Esophagus muscularis mucosa (tissue), 4 donors: ENCODE results near the gene CAMTA1. TPM values are rescaled to one million over a fixed set of nuclear protein-coding genes. Genes with fewer than 3 reads are reported as not detected.

ENCODE experiments used
- DNase-seq: peaks from one replicate; pipeline ENCODE4 v3.0.0-alpha.2; 2017; ENCODE audit errors: extremely low spot score
- H3K27ac ChIP-seq, 4 donors: fragments of 200-600 bp; sonication (generic); replicated peaks in 1 of 4; 1 replicate in 3 of 4; 2 replicates in 1 of 4; pipeline ENCODE4 v1.5.1; 2016 to 2019; ENCODE audit warnings: mild to moderate bottlenecking in 1 of 4
- H3K27me3 ChIP-seq, 4 donors: fragments of 200-600 bp; sonication (generic); one replicate each; pipeline versions ENCODE4 v1.5.1 to v1.6.0; 2016 to 2019
- H3K36me3 ChIP-seq, 4 donors: fragments of 200-600 bp; sonication (generic); one replicate each; pipeline ENCODE4 v1.5.1; 2016 to 2019
- H3K4me1 ChIP-seq, 4 donors: fragments of 200-600 bp; sonication (generic); one replicate each; pipeline ENCODE4 v1.5.1; 2016 to 2019
- H3K4me3 ChIP-seq, 4 donors: fragments of 200-600 bp; sonication (generic); 1 replicate in 2 of 4; 2 replicates in 2 of 4; pipeline ENCODE4 v1.5.1; 2016 to 2019; ENCODE audit warnings: mild to moderate bottlenecking in 4 of 4, moderate library complexity in 1 of 4
- H3K9me3 ChIP-seq, 4 donors: fragments of 200-600 bp; sonication (generic); 1 replicate in 3 of 4; 2 replicates in 1 of 4; pipeline ENCODE4 v1.5.1; 2016 to 2019
- CTCF ChIP-seq, 3 experiments: fragments of 200-600 bp in 2 of 3; fragments of 450-650 bp in 1 of 3; sonication (generic) in 2 of 3; IDR thresholded peaks; one replicate each; pipeline ENCODE4 v1.5.1; 2017 to 2019; ENCODE audit warnings: antibody characterized with exemption in 3 of 3, mild to moderate bottlenecking in 2 of 3, moderate library complexity in 1 of 3
- EP300 ChIP-seq: sonication (generic); formaldehyde crosslinking; IDR thresholded peaks from one replicate; pipeline ENCODE4 v1.6.1; 2017; ENCODE audit warnings: antibody characterized with exemption
- POLR2A ChIP-seq: fragments of 450-650 bp; IDR thresholded peaks from one replicate; pipeline ENCODE4 v1.6.1; 2017; ENCODE audit warnings: antibody characterized with exemption, moderate library complexity, mild to moderate bottlenecking, low read depth
- POLR2AphosphoS5 ChIP-seq, 2 donors: sonication (generic); formaldehyde crosslinking; IDR thresholded peaks; one replicate each; pipeline ENCODE4 v1.6.1; 2017; ENCODE audit warnings: antibody characterized with exemption in 2 of 2
- WGBS: methylation state at CpG from one replicate; pipeline ENCODE4 v1.1.5; 2018; 5-methylcytosine and 5-hydroxymethylcytosine counted together
- intact Hi-C: fragments of 100-400 bp; cut with DNase I; formaldehyde crosslinking; loops from one replicate; pipeline ENCODE4 v1.15.1; 2023
- total RNA-seq, 4 donors: library from RNA; depleted of rRNA; stranded (reverse); fragments of >200 nt; gene quantifications; one replicate each; pipeline versions ENCODE4 v1.1.0 to v1.2.1, GENCODE V29; 2016

The CAMTA1 gene
- total RNA-seq, 4 donors from 2014 or later = 109 to 226 (median 139) TPM

- Histone ChIP-seq H3K4me1 (peaks cover 5 to 13% (median 9%) of the 10 kb centered on the region in 4 donors), H3K27ac (no peak overlapping the region), H3K36me3 (peaks cover 0 to 7% (median 3%) of the 10 kb centered on the region in 4 donors), H3K27me3 (no peaks in the 10 kb centered on the region), H3K9me3 (no peaks in the 10 kb centered on the region), H3K4me3 (no peak overlapping the region)
- TF ChIP-seq EP300 = no peak
- TF ChIP-seq POLR2AphosphoS5 (IDR thresholded peaks at IDR 0.05) = peak in 1 of 2 donors; percentile 15
- TF ChIP-seq POLR2A = no peak
- TF ChIP-seq CTCF (IDR thresholded peaks at IDR 0.05) = peak; percentile 78 to 83 (median 79)
- no peak for DNase-seq
- intact Hi-C loops = loop anchor here (2.0 to 5.0 kb wide), 2 partner anchors 95 to 168 kb away; no protein-coding TSS in a partner anchor
- WGBS = 3% methylated on average over 3 of the region's 3 CpGs
Measured at GRCh38 chr1:6889875-6890480, 104.7 kb downstream of the CAMTA1 start.

DNA sequence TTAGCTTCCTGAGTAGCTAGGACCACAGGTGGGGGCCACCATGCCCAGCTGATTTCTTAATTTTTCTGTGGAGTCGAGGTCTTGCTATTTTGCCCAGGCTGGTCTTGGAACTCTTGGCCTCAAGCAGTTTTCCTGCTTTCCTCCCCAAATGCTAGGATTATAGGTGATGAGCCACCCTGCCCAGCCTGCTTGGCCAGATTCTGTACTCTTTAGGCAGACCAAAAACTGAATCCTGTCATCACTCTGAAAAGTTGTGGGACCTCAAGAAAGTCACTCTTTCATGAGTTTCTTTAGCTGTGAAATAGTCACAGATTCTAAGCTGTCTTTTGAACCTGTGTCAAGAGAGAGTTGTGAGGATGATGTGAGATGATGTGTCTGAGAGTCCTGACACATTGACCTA lies 105.4 kb downstream of the CAMTA1 start:
- intact Hi-C loops = loop anchor here (2.0 to 5.0 kb wide), 2 partner anchors 96 to 168 kb away; no protein-coding TSS in a partner anchor

DNA sequence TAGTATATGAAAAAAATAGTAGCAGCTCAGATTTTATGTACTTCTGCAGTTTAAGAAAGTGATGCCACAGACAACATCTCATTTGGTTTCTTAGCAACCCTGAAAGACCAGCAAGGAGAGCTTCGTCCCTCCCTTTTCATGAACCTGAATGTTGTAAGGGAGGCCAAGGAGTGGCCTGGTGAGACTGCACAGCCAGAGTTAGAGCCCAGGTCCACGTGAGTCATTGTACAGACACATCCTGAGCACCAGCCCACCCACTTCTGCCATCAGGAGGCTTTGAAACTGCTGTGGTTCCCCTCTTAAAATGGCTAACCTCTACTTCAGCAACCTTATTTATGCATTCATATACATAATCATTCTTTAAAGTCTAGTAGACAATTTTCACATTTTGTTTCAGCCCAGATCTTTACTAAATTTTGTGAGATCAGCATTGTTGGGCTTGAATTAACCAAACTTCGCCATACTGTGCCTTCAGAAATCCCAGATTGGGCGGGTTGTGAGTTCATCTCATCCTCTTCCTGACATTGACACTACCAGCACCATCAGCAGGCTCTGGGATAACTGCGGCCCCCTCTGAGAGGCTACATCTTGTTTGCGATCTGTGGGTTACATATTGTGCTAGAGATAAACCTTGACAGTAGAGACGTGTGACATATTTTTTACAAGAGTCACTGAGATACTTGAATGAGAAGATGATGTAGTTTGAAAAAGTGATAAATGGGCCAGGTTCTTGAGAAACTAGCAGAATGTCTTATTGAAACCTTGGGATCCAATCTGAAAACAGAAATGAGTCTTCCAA lies 106.7 kb downstream of the CAMTA1 start:
- TF ChIP-seq POLR2AphosphoS5 (IDR thresholded peaks at IDR 0.05) (no peak), CTCF (IDR thresholded peaks at IDR 0.05) (no peak)
- intact Hi-C loops = loop anchor here (2.0 to 5.0 kb wide), 2 partner anchors 97 to 170 kb away; no protein-coding TSS in a partner anchor
- Histone ChIP-seq H3K9me3 (no peaks in the 10 kb centered on the region), H3K27me3 (no peaks in the 10 kb centered on the region), H3K4me3 (no peak overlapping the region), H3K36me3 (peaks cover 0 to 7% (median 3%) of the 10 kb centered on the region in 4 donors), H3K27ac (no peak overlapping the region), H3K4me1 (peaks cover 5 to 13% (median 9%) of the 10 kb centered on the region in 4 donors)
- WGBS = 92% methylated on average over 7 of the region's 7 CpGs
- DNase-seq = no peak

More for the DNA sequence above, 105.4 kb downstream of the CAMTA1 start:
- H3K27ac ChIP-seq = no peak overlapping the region
- 100% methylated on average over 1 of the region's 1 CpG for WGBS
- H3K27me3 ChIP-seq = no peaks in the 10 kb centered on the region
- peaks cover 0 to 7% (median 3%) of the 10 kb centered on the region in 4 donors for H3K36me3 ChIP-seq
- no peak for DNase-seq
- no peaks in the 10 kb centered on the region for H3K9me3 ChIP-seq
- no peak overlapping the region for H3K4me3 ChIP-seq
- TF ChIP-seq EP300 (no peak), POLR2AphosphoS5 (IDR thresholded peaks at IDR 0.05) (no peak), POLR2A (no peak), CTCF (IDR thresholded peaks at IDR 0.05) (no peak)
- peaks cover 5 to 13% (median 9%) of the 10 kb centered on the region in 4 donors for H3K4me1 ChIP-seq

- WGBS = 92% methylated on average over 7 of the region's 7 CpGs
- intact Hi-C loops = loop anchor here (5.0 kb wide), 1 partner anchor 171 kb away; no protein-coding TSS in a partner anchor
Measured at GRCh38 chr1:6893388-6893787, 108.1 kb downstream of the CAMTA1 start.

More at GRCh38 chr1:6893388-6893787, 108.1 kb downstream of the CAMTA1 start:
- Histone ChIP-seq H3K4me3 (no peak overlapping the region), H3K9me3 (no peaks in the 10 kb centered on the region), H3K4me1 (peaks cover 5 to 13% (median 9%) of the 10 kb centered on the region in 4 donors), H3K27ac (no peak overlapping the region), H3K36me3 (no peaks in the 10 kb centered on the region), H3K27me3 (no peaks in the 10 kb centered on the region)
- TF ChIP-seq POLR2AphosphoS5 (IDR thresholded peaks at IDR 0.05) = no peak
- TF ChIP-seq POLR2A = no peak
- TF ChIP-seq CTCF (IDR thresholded peaks at IDR 0.05) = no peak
- TF ChIP-seq EP300 = no peak
- DNase-seq = no peak
